ENCODE results near the gene ITGB6.
"Not testable (repeated sequence)": the region's sequence is repeated elsewhere in the genome, so short reads cannot be mapped to it uniquely, and the experiment has no call there.

The ITGB6 gene

GRCh38 chr2:160167089-160167740 is 32.9 kb downstream of the ITGB6 start:
- Histone ChIP-seq H3K4me3 (ENCODE audit: low read length) (no peak overlapping the region), H3K9ac (ENCODE audit: low read length) (no peak overlapping the region), H3K27ac (ENCODE audit: low read depth, low read length) (no peak overlapping the region), H3K4me1 (ENCODE audit: control insufficient read depth, insufficient read depth, low read length) (no peaks in the 10 kb centered on the region), H3K27me3 (ENCODE audit: control insufficient read depth, insufficient read depth, low read length) (no peaks in the 10 kb centered on the region), H3K36me3 (ENCODE audit: control insufficient read depth, insufficient read depth, low read length) (no peaks in the 10 kb centered on the region)

- no peaks in the 10 kb centered on the region for H3K27me3 ChIP-seq (ENCODE audit: control insufficient read depth, insufficient read depth, low read length)
- no peak overlapping the region for H3K4me3 ChIP-seq (ENCODE audit: low read length)
- no peaks in the 10 kb centered on the region for H3K4me1 ChIP-seq (ENCODE audit: control insufficient read depth, insufficient read depth, low read length)
Observed at GRCh38 chr2:160165996-160166395, 34.1 kb downstream of the ITGB6 start.

GRCh38 chr2:160165081-160165480 is 35.0 kb downstream of the ITGB6 start:
- no peaks in the 10 kb centered on the region for H3K4me1 ChIP-seq (ENCODE audit: control insufficient read depth, insufficient read depth, low read length)
- no peak overlapping the region for H3K27ac ChIP-seq (ENCODE audit: low read depth, low read length)
- H3K9ac ChIP-seq (ENCODE audit: low read length), result no peak overlapping the region
- no peak overlapping the region for H3K4me3 ChIP-seq (ENCODE audit: low read length)
- H3K27me3 ChIP-seq (ENCODE audit: control insufficient read depth, insufficient read depth, low read length), result no peaks in the 10 kb centered on the region
- no peaks in the 10 kb centered on the region for H3K36me3 ChIP-seq (ENCODE audit: control insufficient read depth, insufficient read depth, low read length)

More at GRCh38 chr2:160165996-160166395, 34.1 kb downstream of the ITGB6 start:
- no peak overlapping the region for H3K9ac ChIP-seq (ENCODE audit: low read length)
- H3K27ac ChIP-seq (ENCODE audit: low read depth, low read length), result no peak overlapping the region
- no peaks in the 10 kb centered on the region for H3K36me3 ChIP-seq (ENCODE audit: control insufficient read depth, insufficient read depth, low read length)

GRCh38 chr2:160157861-160158829 is 41.9 kb downstream of the ITGB6 start:
- H3K4me1 ChIP-seq (ENCODE audit: control insufficient read depth, insufficient read depth, low read length), result no peaks in the 10 kb centered on the region
- H3K4me3 ChIP-seq (ENCODE audit: low read length), result no peak overlapping the region
- no peaks in the 10 kb centered on the region for H3K36me3 ChIP-seq (ENCODE audit: control insufficient read depth, insufficient read depth, low read length)
- H3K27ac ChIP-seq (ENCODE audit: low read depth, low read length), result no peak overlapping the region
- no peaks in the 10 kb centered on the region for H3K27me3 ChIP-seq (ENCODE audit: control insufficient read depth, insufficient read depth, low read length)
- no peak overlapping the region for H3K9ac ChIP-seq (ENCODE audit: low read length)

GRCh38 chr2:160156665-160157064 is 43.4 kb downstream of the ITGB6 start:
- Histone ChIP-seq H3K4me3 (ENCODE audit: low read length) (no peak overlapping the region), H3K36me3 (ENCODE audit: control insufficient read depth, insufficient read depth, low read length) (no peaks in the 10 kb centered on the region), H3K27ac (ENCODE audit: low read depth, low read length) (no peak overlapping the region), H3K4me1 (ENCODE audit: control insufficient read depth, insufficient read depth, low read length) (no peaks in the 10 kb centered on the region), H3K27me3 (ENCODE audit: control insufficient read depth, insufficient read depth, low read length) (no peaks in the 10 kb centered on the region), H3K9ac (ENCODE audit: low read length) (no peak overlapping the region)

GRCh38 chr2:160156100-160156499 is 44.0 kb downstream of the ITGB6 start:
- Histone ChIP-seq H3K36me3 (ENCODE audit: control insufficient read depth, insufficient read depth, low read length) (no peaks in the 10 kb centered on the region), H3K27me3 (ENCODE audit: control insufficient read depth, insufficient read depth, low read length) (no peaks in the 10 kb centered on the region), H3K27ac (ENCODE audit: low read depth, low read length) (no peak overlapping the region), H3K4me3 (ENCODE audit: low read length) (no peak overlapping the region), H3K9ac (ENCODE audit: low read length) (no peak overlapping the region), H3K4me1 (ENCODE audit: control insufficient read depth, insufficient read depth, low read length) (no peaks in the 10 kb centered on the region)

- H3K9ac ChIP-seq (ENCODE audit: low read length); H3K27ac ChIP-seq (ENCODE audit: low read depth, low read length); H3K4me1 ChIP-seq (ENCODE audit: control insufficient read depth, insufficient read depth, low read length); H3K4me3 ChIP-seq (ENCODE audit: low read length); H3K36me3 ChIP-seq (ENCODE audit: control insufficient read depth, insufficient read depth, low read length); H3K27me3 ChIP-seq (ENCODE audit: control insufficient read depth, insufficient read depth, low read length): not testable (repeated sequence)
Observed at GRCh38 chr2:160148419-160148818, 51.7 kb downstream of the ITGB6 start.

GRCh38 chr2:160145471-160145870 is 54.6 kb downstream of the ITGB6 start:
- no peaks in the 10 kb centered on the region for H3K4me1 ChIP-seq (ENCODE audit: control insufficient read depth, insufficient read depth, low read length)
- H3K27me3 ChIP-seq (ENCODE audit: control insufficient read depth, insufficient read depth, low read length), result no peaks in the 10 kb centered on the region
- H3K27ac ChIP-seq (ENCODE audit: low read depth, low read length), result no peak overlapping the region
- H3K9ac ChIP-seq (ENCODE audit: low read length), result no peak overlapping the region
- H3K36me3 ChIP-seq (ENCODE audit: control insufficient read depth, insufficient read depth, low read length), result no peaks in the 10 kb centered on the region
- H3K4me3 ChIP-seq (ENCODE audit: low read length), result no peak overlapping the region

GRCh38 chr2:160144280-160144990 is 55.6 kb downstream of the ITGB6 start:
- Histone ChIP-seq H3K27ac (ENCODE audit: low read depth, low read length) (no peak overlapping the region), H3K27me3 (ENCODE audit: control insufficient read depth, insufficient read depth, low read length) (no peaks in the 10 kb centered on the region), H3K4me3 (ENCODE audit: low read length) (no peak overlapping the region), H3K9ac (ENCODE audit: low read length) (no peak overlapping the region), H3K4me1 (ENCODE audit: control insufficient read depth, insufficient read depth, low read length) (no peaks in the 10 kb centered on the region), H3K36me3 (ENCODE audit: control insufficient read depth, insufficient read depth, low read length) (no peaks in the 10 kb centered on the region)

- Histone ChIP-seq H3K27me3 (ENCODE audit: control insufficient read depth, insufficient read depth, low read length) (no peaks in the 10 kb centered on the region), H3K4me1 (ENCODE audit: control insufficient read depth, insufficient read depth, low read length) (no peaks in the 10 kb centered on the region), H3K9ac (ENCODE audit: low read length) (no peak overlapping the region), H3K4me3 (ENCODE audit: low read length) (no peak overlapping the region), H3K27ac (ENCODE audit: low read depth, low read length) (no peak overlapping the region), H3K36me3 (ENCODE audit: control insufficient read depth, insufficient read depth, low read length) (no peaks in the 10 kb centered on the region)
Observed at GRCh38 chr2:160142472-160142871, 57.6 kb downstream of the ITGB6 start.

GRCh38 chr2:160141912-160142311 is 58.2 kb downstream of the ITGB6 start:
- H3K36me3 ChIP-seq (ENCODE audit: control insufficient read depth, insufficient read depth, low read length), result no peaks in the 10 kb centered on the region
- no peak overlapping the region for H3K4me3 ChIP-seq (ENCODE audit: low read length)
- H3K4me1 ChIP-seq (ENCODE audit: control insufficient read depth, insufficient read depth, low read length), result no peaks in the 10 kb centered on the region
- H3K27me3 ChIP-seq (ENCODE audit: control insufficient read depth, insufficient read depth, low read length), result no peaks in the 10 kb centered on the region
- H3K9ac ChIP-seq (ENCODE audit: low read length), result no peak overlapping the region
- H3K27ac ChIP-seq (ENCODE audit: low read depth, low read length), result no peak overlapping the region

- no peaks in the 10 kb centered on the region for H3K27me3 ChIP-seq (ENCODE audit: control insufficient read depth, insufficient read depth, low read length)
- no peak overlapping the region for H3K9ac ChIP-seq (ENCODE audit: low read length)
- H3K27ac ChIP-seq (ENCODE audit: low read depth, low read length), result no peak overlapping the region
- H3K36me3 ChIP-seq (ENCODE audit: control insufficient read depth, insufficient read depth, low read length), result no peaks in the 10 kb centered on the region
- H3K4me3 ChIP-seq (ENCODE audit: low read length), result no peak overlapping the region
- H3K4me1 ChIP-seq (ENCODE audit: control insufficient read depth, insufficient read depth, low read length), result no peaks in the 10 kb centered on the region
Observed at GRCh38 chr2:160141419-160141818, 58.7 kb downstream of the ITGB6 start.

Measured in rectal smooth muscle tissue (tissue), 1 donor.